Stimulated activated naive CD4-positive, alpha-beta T cell treated with Interleukin-2 at 50 U/mL for 16 hours (primary cell): ENCODE data around the gene MKRN1.
"Not testable (repeated sequence)": the region's sequence is repeated elsewhere in the genome, so short reads cannot be mapped to it uniquely, and the experiment has no call there.

ENCODE experiments used
- DNase-seq: peaks from one replicate; lab custom pipeline; 2025; lab: John Stamatoyannopoulos, UW

The MKRN1 gene

GRCh38 chr7:140435252-140435895 is 43.9 kb downstream of the MKRN1 start:
- no peak for DNase-seq

- no peak for DNase-seq
Measured at GRCh38 chr7:140433396-140433795, 45.9 kb downstream of the MKRN1 start.

DNA sequence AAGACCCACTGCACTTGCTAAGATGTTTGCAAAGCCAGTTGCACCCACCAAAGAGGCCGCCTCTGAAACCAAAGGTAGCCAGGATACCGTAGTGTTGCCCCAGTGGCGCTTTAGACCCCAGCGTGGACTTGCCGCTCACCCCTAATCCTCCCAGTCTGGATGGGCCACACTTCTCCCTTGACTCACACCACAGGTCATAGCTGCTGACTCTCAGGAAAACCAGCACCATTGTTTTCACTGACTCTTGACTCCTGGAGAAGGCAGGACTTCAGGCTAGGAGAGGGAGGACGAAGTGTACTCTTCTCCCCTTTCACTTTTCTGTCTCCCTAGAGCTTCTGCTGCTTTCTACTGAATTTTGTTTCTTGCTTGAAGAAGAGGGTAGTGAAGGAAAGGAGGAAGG is 53.2 kb downstream of the MKRN1 start:
- no peak for DNase-seq

DNA sequence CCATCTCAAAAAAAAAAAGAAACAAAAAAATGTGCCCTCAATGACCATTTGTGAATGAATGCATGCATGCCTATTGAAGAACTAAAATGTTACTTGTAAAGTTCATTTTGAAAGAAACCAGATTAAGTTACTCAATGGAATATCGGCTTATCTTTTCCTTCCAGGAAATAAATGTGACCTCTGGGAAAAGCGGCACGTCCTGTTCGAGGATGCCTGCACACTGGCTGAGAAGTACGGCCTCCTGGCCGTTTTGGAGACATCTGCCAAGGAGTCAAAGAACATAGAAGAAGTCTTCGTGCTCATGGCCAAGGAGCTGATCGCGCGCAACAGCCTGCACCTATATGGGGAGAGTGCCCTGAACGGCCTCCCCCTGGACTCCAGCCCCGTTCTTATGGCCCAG is 53.6 kb downstream of the MKRN1 start:
- no peak for DNase-seq

GRCh38 chr7:140423501-140423900 is 55.8 kb downstream of the MKRN1 start:
- no peak for DNase-seq

DNA sequence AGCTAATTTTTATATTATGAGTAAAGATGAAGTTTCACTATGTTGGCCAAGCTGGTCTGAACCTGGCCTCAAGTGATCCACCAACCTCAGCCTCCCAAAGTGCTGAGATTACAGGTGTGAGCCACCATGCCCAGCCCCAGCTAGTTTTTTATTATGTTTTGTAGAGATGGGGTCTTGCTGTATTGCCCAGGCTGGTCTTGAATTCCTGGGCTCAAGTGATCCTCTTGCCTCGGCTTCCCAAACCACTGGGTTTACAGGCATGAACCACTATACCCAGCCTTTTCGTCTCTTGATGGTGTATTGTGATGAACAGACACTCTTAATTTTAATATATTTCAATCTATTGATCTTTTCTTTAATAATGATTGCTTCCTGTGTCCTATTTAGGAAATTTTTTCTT is 57.8 kb downstream of the MKRN1 start:
- DNase-seq, result no peak

DNA sequence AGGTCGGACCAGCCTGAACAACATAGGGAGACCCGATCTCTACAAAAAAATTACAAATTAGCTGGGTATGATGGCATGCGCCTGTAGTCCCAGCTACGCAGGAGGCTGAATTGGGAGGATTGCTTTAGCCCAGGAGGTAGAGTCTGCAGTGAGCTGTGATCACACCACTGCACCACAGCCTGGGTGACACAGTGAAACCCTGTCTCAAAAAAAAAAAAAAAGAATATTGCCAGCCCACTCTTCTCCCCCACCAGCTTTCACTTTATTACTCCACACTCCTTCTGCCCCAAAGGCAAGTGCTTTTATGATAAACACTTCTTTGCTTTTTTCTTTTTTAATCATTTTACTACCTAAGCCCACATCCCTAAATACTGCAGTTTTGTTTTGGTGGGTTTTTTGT is 60.7 kb downstream of the MKRN1 start:
- DNase-seq, result no peak

DNA sequence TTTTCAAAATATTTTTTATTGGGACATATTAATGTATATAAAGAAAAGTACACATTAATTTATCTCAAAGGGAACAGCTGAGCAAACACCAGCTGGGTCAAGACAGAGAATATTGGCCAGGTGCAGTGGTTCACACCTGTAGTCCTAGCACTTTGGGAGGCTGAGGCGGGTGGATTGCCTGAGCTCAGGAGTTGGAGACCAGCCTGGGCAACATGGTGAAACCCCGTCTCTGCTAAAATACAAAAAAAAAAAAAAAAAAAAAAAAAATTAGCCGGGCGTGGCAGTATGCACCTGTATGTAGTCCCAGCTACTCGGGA is 61.2 kb downstream of the MKRN1 start:
- DNase-seq, result not testable (repeated sequence)

DNA sequence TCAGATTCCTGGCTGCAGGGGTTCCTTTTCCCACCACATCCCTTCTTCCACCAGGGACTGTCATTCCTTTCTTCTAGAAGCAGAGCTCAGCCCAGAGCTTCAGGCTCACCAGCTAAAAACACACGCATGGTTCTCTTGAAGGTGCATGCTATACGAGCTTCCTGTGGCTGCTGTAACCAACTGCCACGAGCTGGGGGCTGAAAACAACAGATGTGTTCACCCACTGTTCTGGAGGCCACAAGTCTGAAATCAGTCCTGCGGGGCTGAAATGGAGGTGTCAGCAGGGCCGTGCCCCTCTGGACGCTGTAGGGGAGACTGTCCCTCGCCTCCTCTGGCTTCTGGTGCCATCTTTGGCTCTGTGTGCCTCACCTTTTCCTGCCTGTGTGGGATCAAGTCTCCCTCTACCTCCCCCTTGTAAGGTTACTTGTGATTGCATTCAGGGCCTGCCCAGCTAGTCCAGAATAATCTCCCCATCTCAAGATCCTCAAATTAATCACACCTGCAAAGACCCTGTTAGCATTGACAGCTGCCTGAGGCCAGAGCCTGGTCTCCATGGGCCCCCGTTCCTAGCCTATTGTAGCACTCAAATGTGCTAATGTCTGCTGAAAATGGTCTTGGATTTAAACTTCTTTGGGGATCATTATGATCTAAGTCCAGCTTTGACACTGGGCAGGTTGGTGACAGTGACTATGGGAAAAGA is 61.7 kb downstream of the MKRN1 start:
- no peak for DNase-seq

GRCh38 chr7:140416560-140416959 is 62.7 kb downstream of the MKRN1 start:
- no peak for DNase-seq

DNA sequence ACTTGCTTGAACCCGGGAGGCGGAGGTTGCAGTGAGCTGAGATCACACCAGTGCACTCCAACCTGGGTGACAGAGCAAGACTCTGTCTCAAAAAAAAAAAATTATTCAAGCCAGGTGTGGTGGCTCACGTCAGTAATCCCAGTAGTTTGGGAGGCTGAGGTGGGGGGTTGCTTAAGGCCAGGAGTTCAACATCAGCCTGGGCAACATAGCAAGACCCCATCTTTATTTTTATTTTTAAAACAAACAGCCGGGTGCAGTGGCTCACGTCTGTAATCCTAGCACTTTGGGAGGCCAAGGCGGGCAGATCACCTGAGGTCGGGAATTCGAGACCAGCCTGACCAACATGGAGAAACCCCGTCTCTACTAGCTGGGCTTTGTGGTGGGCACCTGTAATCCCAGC is 63.5 kb downstream of the MKRN1 start:
- DNase-seq, result not testable (repeated sequence)

GRCh38 chr7:140415361-140415760 is 63.9 kb downstream of the MKRN1 start:
- no peak for DNase-seq

GRCh38 chr7:140404565-140405065 is 74.7 kb downstream of the MKRN1 start:
- no peak for DNase-seq

DNA sequence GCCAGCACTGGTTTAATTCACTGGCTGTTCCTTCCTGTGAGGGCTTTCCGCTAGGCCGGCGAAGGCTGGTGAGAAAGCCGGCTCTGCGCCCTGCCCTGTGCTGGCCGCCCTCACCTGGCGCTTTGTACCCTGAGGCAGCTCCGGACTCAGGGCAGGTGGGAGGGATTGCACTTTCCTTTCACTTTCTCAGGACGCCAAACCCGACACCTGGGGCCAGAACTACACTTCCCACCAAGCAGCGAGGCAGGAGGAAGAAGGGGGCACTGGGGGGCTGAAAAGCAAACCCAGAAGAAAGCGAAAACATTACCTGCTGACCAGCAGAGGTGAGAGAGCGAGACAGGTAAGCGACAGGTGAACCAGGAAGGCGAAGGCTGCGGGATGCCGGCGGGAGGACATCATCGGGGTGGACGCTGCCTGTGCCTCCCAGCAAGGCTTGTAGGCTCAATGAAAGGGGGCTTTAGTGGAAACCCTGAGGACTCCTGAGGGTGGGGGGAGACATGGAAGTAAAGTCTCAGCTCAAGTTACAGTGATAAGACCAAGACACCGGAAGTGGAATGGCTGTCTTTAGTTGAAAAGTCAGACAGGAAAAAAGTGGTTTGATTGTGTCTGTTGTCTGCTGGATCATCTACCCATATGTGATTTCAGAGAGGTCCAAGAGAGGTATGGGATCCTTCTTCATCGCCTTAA is 75.3 kb downstream of the MKRN1 start, which contains the start of gene RAB19:
Gene RAB19, plus strand, starts transcription at position 181 of the 687 bp plus-strand sequence. CDS start 3,589 bp downstream, outside the sequence.
- DNase-seq, result peak; percentile 22
